Subcutaneous abdominal adipose tissue (tissue), 5 donors: ENCODE results near the gene GHSR.

Source experiments
- H3K27ac ChIP-seq: one replicate; pipeline ENCODE4 v1.7.0; 2013; ENCODE audit warnings: low read depth, mild to moderate bottlenecking, inconsistent platforms, low read length, moderate library complexity
- H3K27me3 ChIP-seq, 5 donors: one replicate each; pipeline ENCODE4 v1.7.0; 2013; ENCODE audit warnings: low read length in 5 of 5, inconsistent platforms in 1 of 5; ENCODE audit not compliant: control insufficient read depth in 5 of 5, insufficient read depth in 4 of 5
- H3K36me3 ChIP-seq, 5 donors: one replicate each; pipeline ENCODE4 v1.7.0; 2013; ENCODE audit warnings: low read length in 5 of 5; ENCODE audit not compliant: control insufficient read depth in 5 of 5, insufficient read depth in 5 of 5
- H3K4me1 ChIP-seq, 5 donors: one replicate each; pipeline ENCODE4 v1.7.0; 2013; ENCODE audit warnings: low read length in 5 of 5, mild to moderate bottlenecking in 3 of 5, moderate library complexity in 1 of 5; ENCODE audit not compliant: control insufficient read depth in 5 of 5, insufficient read depth in 5 of 5
- H3K4me3 ChIP-seq, 5 donors: one replicate each; pipeline ENCODE4 v1.7.0; 2013; ENCODE audit warnings: low read length in 5 of 5, low read depth in 1 of 5
- H3K9ac ChIP-seq, 5 donors: one replicate each; pipeline ENCODE4 v1.7.0; 2013; ENCODE audit warnings: low read length in 5 of 5, mild to moderate bottlenecking in 4 of 5, moderate library complexity in 3 of 5
- H3K9me3 ChIP-seq, 5 donors: one replicate each; pipeline ENCODE4 v1.7.0; 2013; ENCODE audit warnings: low read length in 5 of 5; ENCODE audit not compliant: control insufficient read depth in 5 of 5
- donor health status: healthy.
- donor health status: healthy.
- donor health status: healthy.
- donor health status: healthy.
- donor health status: healthy.

GHSR gene

GRCh38 chr3:172465281-172465680 lies 17.0 kb upstream of the GHSR start:
- Histone ChIP-seq H3K9me3 (no peaks in the 10 kb centered on the region), H3K36me3 (no peaks in the 10 kb centered on the region), H3K4me1 (no peaks in the 10 kb centered on the region), H3K27ac (no peak overlapping the region), H3K9ac (no peak overlapping the region), H3K4me3 (no peak overlapping the region), H3K27me3 (peaks cover 0 to 4% (median 0%) of the 10 kb centered on the region in 5 donors)

- Histone ChIP-seq H3K36me3 (no peaks in the 10 kb centered on the region), H3K27me3 (peaks cover 0 to 4% (median 0%) of the 10 kb centered on the region in 5 donors), H3K4me3 (no peak overlapping the region), H3K4me1 (no peaks in the 10 kb centered on the region), H3K9me3 (no peaks in the 10 kb centered on the region), H3K9ac (no peak overlapping the region), H3K27ac (no peak overlapping the region)
Measured at GRCh38 chr3:172464306-172464705, 16.1 kb upstream of the GHSR start.

GRCh38 chr3:172461530-172462138 lies 13.4 kb upstream of the GHSR start:
- Histone ChIP-seq H3K9ac (no peak overlapping the region), H3K4me1 (no peaks in the 10 kb centered on the region), H3K9me3 (no peaks in the 10 kb centered on the region), H3K36me3 (no peaks in the 10 kb centered on the region), H3K4me3 (no peak overlapping the region), H3K27ac (no peak overlapping the region), H3K27me3 (no peaks in the 10 kb centered on the region)

GRCh38 chr3:172456404-172456803 lies 8.1 kb upstream of the GHSR start:
- Histone ChIP-seq H3K27ac (no peak overlapping the region), H3K9ac (no peak overlapping the region), H3K4me1 (no peaks in the 10 kb centered on the region), H3K4me3 (no peak overlapping the region), H3K36me3 (no peaks in the 10 kb centered on the region), H3K9me3 (no peaks in the 10 kb centered on the region), H3K27me3 (peaks cover 0 to under 1% (median 0%) of the 10 kb centered on the region in 5 donors)

GRCh38 chr3:172454180-172454579 lies 5.9 kb upstream of the GHSR start:
- Histone ChIP-seq H3K9ac (no peak overlapping the region), H3K36me3 (no peaks in the 10 kb centered on the region), H3K9me3 (peaks cover 0 to 5% (median 0%) of the 10 kb centered on the region in 5 donors), H3K27me3 (peaks cover 8 to 13% (median 10%) of the 10 kb centered on the region in 5 donors), H3K27ac (no peak overlapping the region), H3K4me1 (peaks cover 0 to 8% (median 7%) of the 10 kb centered on the region in 5 donors), H3K4me3 (no peak overlapping the region)

DNA sequence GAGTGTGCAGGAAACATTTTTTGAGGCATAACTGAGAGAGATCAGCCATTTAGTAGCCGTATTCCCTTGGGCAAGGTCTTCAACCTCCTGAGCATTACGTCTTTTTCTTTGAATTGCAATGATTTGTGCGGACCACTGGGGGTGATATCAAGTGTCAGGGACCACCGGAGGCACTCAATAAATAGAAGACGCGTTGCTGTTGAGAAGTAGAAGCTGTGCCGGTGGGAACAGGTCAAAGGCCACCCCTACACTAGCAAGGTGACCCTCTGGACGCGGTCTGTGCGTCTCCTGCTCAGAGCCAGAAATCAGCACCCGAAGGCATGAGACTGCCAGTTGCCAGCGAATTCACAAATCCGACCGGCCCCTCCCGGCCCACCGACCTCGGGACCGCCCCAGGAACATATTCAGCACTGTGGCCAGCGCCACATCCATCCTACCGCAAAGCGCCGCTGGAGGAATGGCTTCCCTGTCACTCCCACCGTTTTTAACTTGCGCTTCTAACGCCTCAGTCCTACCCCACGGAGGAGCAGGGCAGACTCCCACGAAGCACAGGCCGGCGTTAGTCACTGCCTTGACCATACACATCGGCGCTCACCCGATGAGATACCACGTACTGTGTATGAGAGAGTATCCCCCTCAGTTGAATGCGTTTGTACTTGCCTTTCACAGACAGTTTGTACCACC lies 1.4 kb upstream of the GHSR start:
- no peaks in the 10 kb centered on the region for H3K36me3 ChIP-seq
- peaks cover 0 to 5% (median 0%) of the 10 kb centered on the region in 5 donors for H3K9me3 ChIP-seq
- peaks cover 29 to 42% (median 36%) of the 10 kb centered on the region in 5 donors for H3K27me3 ChIP-seq
- H3K9ac ChIP-seq: no peak overlapping the region
- peaks cover 0 to 18% (median 15%) of the 10 kb centered on the region in 5 donors for H3K4me1 ChIP-seq
- peak overlapping the region in 1 of 5 donors; percentile 16 for H3K4me3 ChIP-seq
- H3K27ac ChIP-seq: no peak overlapping the region

DNA sequence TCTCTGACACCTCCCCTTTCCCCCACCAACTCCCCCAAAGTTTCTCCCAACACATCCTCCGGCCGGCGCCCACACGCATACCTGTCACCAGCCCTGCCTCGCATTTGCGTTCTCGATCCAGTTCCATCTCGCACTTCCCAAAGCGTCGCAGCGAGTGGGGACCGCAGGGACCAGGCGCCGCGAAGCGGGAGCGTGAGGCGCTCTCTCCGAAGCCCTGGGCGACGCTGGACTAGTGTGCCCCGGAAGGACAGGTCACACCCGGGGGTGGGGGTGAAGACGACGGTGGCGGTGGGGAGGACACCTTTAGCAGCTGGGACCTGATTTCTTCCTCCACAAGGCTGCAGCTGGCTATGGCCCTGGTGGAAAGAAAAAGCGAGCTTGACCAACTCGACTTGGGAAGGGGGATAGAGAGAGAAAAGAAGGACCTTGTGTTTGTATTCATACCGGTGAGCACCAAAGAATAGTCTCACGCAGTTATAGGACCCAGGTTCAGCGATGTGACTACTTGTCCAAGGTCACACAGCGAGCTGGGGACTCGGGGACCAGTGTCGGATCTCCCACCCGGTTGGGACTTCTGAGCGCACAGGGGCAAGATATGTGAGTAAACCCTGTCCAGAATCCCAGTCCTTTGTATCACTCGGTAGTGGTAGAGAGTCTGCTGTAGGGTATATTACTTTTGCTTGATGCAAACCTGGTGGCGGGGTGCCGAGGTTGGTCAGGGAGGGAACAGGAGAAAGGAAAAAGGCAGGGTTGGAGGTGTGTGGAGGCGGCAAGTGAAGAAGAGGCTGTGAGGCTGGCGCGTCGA lies 607 bp upstream of the GHSR start:
- Histone ChIP-seq H3K9me3 (peaks cover 0 to 5% (median 0%) of the 10 kb centered on the region in 5 donors), H3K4me1 (peaks cover 0 to 18% (median 15%) of the 10 kb centered on the region in 5 donors), H3K36me3 (no peaks in the 10 kb centered on the region), H3K9ac (no peak overlapping the region), H3K27ac (no peak overlapping the region), H3K4me3 (no peak overlapping the region), H3K27me3 (peaks cover 29 to 42% (median 36%) of the 10 kb centered on the region in 5 donors)

DNA sequence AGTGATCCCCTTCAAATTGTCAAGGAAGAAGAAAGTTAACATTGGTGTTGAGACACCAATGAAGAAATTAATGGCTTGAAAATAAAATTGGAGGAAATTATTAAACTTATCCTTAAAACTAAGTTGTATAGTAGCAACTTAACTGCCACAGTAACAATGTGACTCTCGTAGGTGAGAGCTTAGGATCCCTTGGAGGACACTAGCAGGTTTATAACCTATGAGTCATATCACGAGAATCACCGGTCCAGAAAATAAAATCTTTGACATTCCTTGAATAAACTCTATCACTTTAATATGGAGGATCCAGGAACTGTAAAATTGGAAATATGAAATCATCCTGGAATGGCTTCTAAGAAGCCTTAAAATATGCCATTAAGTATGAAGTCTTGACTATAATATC lies 2.1 kb downstream of the GHSR start:
- H3K9me3 ChIP-seq: peaks cover 0 to 5% (median 0%) of the 10 kb centered on the region in 5 donors
- no peak overlapping the region for H3K9ac ChIP-seq
- H3K36me3 ChIP-seq: no peaks in the 10 kb centered on the region
- H3K27ac ChIP-seq: no peak overlapping the region
- no peak overlapping the region for H3K4me3 ChIP-seq
- H3K4me1 ChIP-seq: peaks cover 0 to 18% (median 15%) of the 10 kb centered on the region in 5 donors
- H3K27me3 ChIP-seq: peaks cover 27 to 42% (median 36%) of the 10 kb centered on the region in 5 donors

DNA sequence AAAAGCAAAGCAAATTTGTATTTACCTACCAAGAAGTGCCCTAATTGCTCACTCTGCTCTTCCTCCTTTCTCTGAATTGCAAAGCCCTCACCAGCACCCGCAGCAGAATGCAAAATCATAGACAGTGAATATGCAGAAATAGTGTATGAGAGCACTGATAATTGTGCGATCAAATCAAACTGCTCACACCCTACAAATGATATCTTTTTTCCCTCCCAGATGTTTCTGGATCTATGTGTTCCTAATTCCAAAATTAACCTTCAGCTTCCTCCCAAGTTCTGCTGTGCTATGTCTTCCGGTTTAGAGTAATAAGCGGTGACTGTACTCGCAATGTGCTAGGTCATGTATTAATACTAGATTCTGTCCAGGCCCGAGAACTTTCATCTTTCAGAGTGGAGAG lies 3.4 kb downstream of the GHSR start:
- H3K27me3 ChIP-seq: peaks cover 26 to 36% (median 33%) of the 10 kb centered on the region in 5 donors
- no peak overlapping the region for H3K27ac ChIP-seq
- no peak overlapping the region for H3K4me3 ChIP-seq
- H3K4me1 ChIP-seq: peaks cover 0 to 17% (median 14%) of the 10 kb centered on the region in 5 donors
- no peaks in the 10 kb centered on the region for H3K36me3 ChIP-seq
- H3K9ac ChIP-seq: no peak overlapping the region
- H3K9me3 ChIP-seq: peaks cover 0 to 4% (median 0%) of the 10 kb centered on the region in 5 donors

GRCh38 chr3:172442606-172443005 lies 5.7 kb downstream of the GHSR start:
- Histone ChIP-seq H3K9me3 (no peaks in the 10 kb centered on the region), H3K27me3 (peaks cover 4 to 14% (median 11%) of the 10 kb centered on the region in 5 donors), H3K27ac (no peak overlapping the region), H3K9ac (no peak overlapping the region), H3K4me1 (peaks cover 0 to 2% (median 0%) of the 10 kb centered on the region in 5 donors), H3K4me3 (no peak overlapping the region), H3K36me3 (no peaks in the 10 kb centered on the region)
